Smooth muscle cell (in vitro differentiated cells): ENCODE data around the gene ZBTB20. TPM values are rescaled to one million over a fixed set of nuclear protein-coding genes. Genes with fewer than 3 reads are reported as not detected.
A peak's percentile ranks its signal among the peaks of the same experiment; 100 is the strongest.

Experiments used
- DNase-seq: peaks from one replicate; lab custom pipeline; 2025; ENCODE audit not compliant: unreplicated experiment; lab: John Stamatoyannopoulos, UW
- H2AFZ ChIP-seq: fragments of 200-600 bp; sonication (generic); 2 replicates; pipeline ENCODE4 v1.6.0; 2016; ENCODE audit warnings: antibody characterized with exemption, low read depth, mild to moderate bottlenecking
- H3F3A ChIP-seq: fragments of 200-600 bp; sonication (generic); 2 replicates; pipeline ENCODE4 v1.6.0; 2017; ENCODE audit warnings: antibody characterized with exemption, low read depth
- H3K27ac ChIP-seq: fragments of 200-600 bp; sonication (generic); 2 replicates; pipeline ENCODE4 v1.5.1; 2016; ENCODE audit warnings: low read depth, mild to moderate bottlenecking
- H3K27me3 ChIP-seq: fragments of 200-600 bp; sonication (generic); 2 replicates; pipeline ENCODE4 v1.6.1; 2016; ENCODE audit warnings: low read depth, mild to moderate bottlenecking
- H3K36me3 ChIP-seq: fragments of 200-600 bp; sonication (generic); 2 replicates; pipeline ENCODE4 v1.5.1; 2016; ENCODE audit warnings: low read depth
- H3K4me1 ChIP-seq: fragments of 200-600 bp; sonication (generic); 2 replicates; pipeline ENCODE4 v1.5.1; 2016; ENCODE audit warnings: low read depth
- H3K4me2 ChIP-seq: fragments of 200-600 bp; sonication (generic); 2 replicates; pipeline ENCODE4 v1.6.0; 2016; ENCODE audit warnings: mild to moderate bottlenecking
- H3K4me3 ChIP-seq: fragments of 200-600 bp; sonication (generic); 2 replicates; pipeline ENCODE4 v1.5.1; 2016; ENCODE audit warnings: mild to moderate bottlenecking
- H3K79me2 ChIP-seq: fragments of 200-600 bp; sonication (generic); 2 replicates; pipeline ENCODE4 v1.6.0; 2016; ENCODE audit warnings: low read depth, mild to moderate bottlenecking
- H3K9ac ChIP-seq: fragments of 200-600 bp; sonication (generic); 2 replicates; pipeline ENCODE4 v1.6.0; 2016; ENCODE audit warnings: low read depth
- H3K9me3 ChIP-seq: fragments of 200-600 bp; sonication (generic); replicated peaks from 2 replicates; pipeline ENCODE4 v1.5.1; 2016; ENCODE audit warnings: low read depth
- H4K20me1 ChIP-seq: fragments of 200-600 bp; sonication (generic); 2 replicates; pipeline ENCODE4 v1.6.0; 2016; ENCODE audit warnings: low read depth
- CTCF ChIP-seq: fragments of 200-600 bp; sonication (generic); IDR thresholded peaks from 2 replicates; pipeline ENCODE4 v1.5.1; 2017; ENCODE audit warnings: borderline replicate concordance, mild to moderate bottlenecking, antibody characterized with exemption; ENCODE audit not compliant: insufficient read depth, poor library complexity, severe bottlenecking
- WGBS: methylation state at CpG from one replicate; pipeline ENCODE4 v1.1.7; 2016; ENCODE audit warnings: low lambda C conversion rate; 5-methylcytosine and 5-hydroxymethylcytosine counted together
- polyA plus RNA-seq: library from polyadenylated mRNA; unstranded; fragments of >200 nt; fragmentation: Nextera tagmentation; extraction: Ambion mirVana; gene quantifications from 2 replicates; pipeline ENCODE4 v1.2.1, GENCODE V29; 2016
- total RNA-seq: library from RNA; depleted of rRNA; stranded (reverse); fragments of >200 nt; gene quantifications from 2 replicates; pipeline ENCODE4 v1.2.3, GENCODE V29; 2014

Gene ZBTB20
- total and polyA plus RNA-seq, 2 experiments from 2014 or later, result 4.9 to 6.8 TPM

GRCh38 chr3:114758831-114759699, 388.0 kb downstream of the ZBTB20 start:
- H2AFZ ChIP-seq, result peak overlapping the region; percentile 28
- peak overlapping the region; percentile 59 for H3K27ac ChIP-seq
- DNase-seq, result no peak
- WGBS, result 59% methylated on average over 8 of the region's 8 CpGs
- no peaks in the 10 kb centered on the region for H3K79me2 ChIP-seq
- peak overlapping the region; percentile 72 for H3K4me2 ChIP-seq
- H3K9me3 ChIP-seq, result no peaks in the 10 kb centered on the region
- H3F3A ChIP-seq, result no peaks in the 10 kb centered on the region
- H3K36me3 ChIP-seq, result no peaks in the 10 kb centered on the region
- no peaks in the 10 kb centered on the region for H4K20me1 ChIP-seq
- peak overlapping the region; percentile 31 for H3K4me3 ChIP-seq
- no peak for TF ChIP-seq CTCF
- H3K27me3 ChIP-seq, result no peaks in the 10 kb centered on the region
- peaks cover 8% of the 10 kb centered on the region for H3K4me1 ChIP-seq
- peak overlapping the region; percentile 6 for H3K9ac ChIP-seq

DNA sequence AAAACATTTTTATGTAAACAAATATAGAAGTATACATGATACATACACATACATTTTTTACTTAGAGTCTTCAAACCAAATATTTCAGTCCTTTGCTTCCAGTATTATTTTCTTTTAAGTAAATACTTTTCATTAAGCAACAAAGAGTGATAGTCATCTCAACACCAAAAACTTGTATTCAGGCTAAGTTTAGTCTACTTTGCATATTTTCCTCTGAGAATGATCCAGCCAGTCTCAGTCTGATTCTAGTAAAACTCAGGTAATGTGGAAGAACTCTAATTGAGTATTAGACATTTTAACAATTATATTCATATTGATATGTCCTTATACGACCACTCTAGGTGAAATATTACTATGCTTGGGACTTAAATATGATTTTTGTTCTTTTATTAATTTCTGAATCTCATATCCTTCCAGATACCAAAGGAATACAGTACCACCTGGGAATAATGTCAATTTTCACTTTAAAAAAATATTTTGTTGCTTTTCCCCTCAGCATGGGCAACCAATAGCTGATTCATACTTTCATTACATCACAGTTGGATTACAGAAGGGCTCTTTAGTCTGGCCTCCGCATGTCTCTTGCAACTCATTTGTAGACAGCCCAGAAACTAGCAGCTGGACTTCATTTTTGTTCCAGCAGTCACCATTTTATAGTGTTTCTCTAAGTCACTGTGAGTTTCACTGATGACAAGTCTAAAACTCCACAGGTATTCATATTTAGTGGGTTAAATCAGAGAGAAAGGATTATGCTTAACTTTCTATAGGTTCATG, 390.4 kb downstream of the ZBTB20 start:
- peak overlapping the region; percentile 81 for H3K27ac ChIP-seq
- TF ChIP-seq CTCF, result no peak
- no peaks in the 10 kb centered on the region for H3F3A ChIP-seq
- H3K36me3 ChIP-seq, result no peaks in the 10 kb centered on the region
- no peaks in the 10 kb centered on the region for H3K79me2 ChIP-seq
- peaks cover 8% of the 10 kb centered on the region for H3K4me1 ChIP-seq
- no peak overlapping the region for H3K4me2 ChIP-seq
- no peaks in the 10 kb centered on the region for H3K27me3 ChIP-seq
- no peak for DNase-seq
- peak overlapping the region; percentile 50 for H3K9ac ChIP-seq
- no peaks in the 10 kb centered on the region for H4K20me1 ChIP-seq
- no peak overlapping the region for H3K4me3 ChIP-seq
- no peaks in the 10 kb centered on the region for H3K9me3 ChIP-seq
- 45% methylated on average over 2 of the region's 2 CpGs for WGBS
- H2AFZ ChIP-seq, result no peak overlapping the region

GRCh38 chr3:114746502-114746901, 400.6 kb downstream of the ZBTB20 start:
- Histone ChIP-seq H3K9ac (no peak overlapping the region), H3F3A (peaks cover 3% of the 10 kb centered on the region), H3K36me3 (no peaks in the 10 kb centered on the region), H3K79me2 (no peaks in the 10 kb centered on the region), H3K27me3 (no peaks in the 10 kb centered on the region), H4K20me1 (no peaks in the 10 kb centered on the region), H2AFZ (no peak overlapping the region), H3K4me3 (no peak overlapping the region), H3K4me2 (no peak overlapping the region), H3K4me1 (peaks cover 7% of the 10 kb centered on the region), H3K27ac (peak overlapping the region; percentile 77), H3K9me3 (no peaks in the 10 kb centered on the region)
- TF ChIP-seq CTCF, result no peak
- WGBS, result 92% methylated on average over 3 of the region's 3 CpGs
- no peak for DNase-seq
